GM23248 (cell line): ENCODE results near the gene COL16A1. TPM values are rescaled to one million over a fixed set of nuclear protein-coding genes. Genes with fewer than 3 reads are reported as not detected.

Experiments used
- DNase-seq: peaks from one replicate; pipeline ENCODE4 v3.0.0-alpha.2; 2015
- H2AFZ ChIP-seq: fragments of 200-600 bp; sonication (generic); 2 replicates; pipeline ENCODE4 v1.6.1; 2016; ENCODE audit warnings: antibody characterized with exemption
- H3F3A ChIP-seq: fragments of 200-600 bp; sonication (generic); 2 replicates; pipeline ENCODE4 v1.6.1; 2016; ENCODE audit warnings: mild to moderate bottlenecking, antibody characterized with exemption, mixed run types; ENCODE audit not compliant: insufficient read depth
- H3K27ac ChIP-seq: fragments of 200-600 bp; sonication (generic); 2 replicates; pipeline ENCODE4 v1.5.1; 2016; ENCODE audit warnings: mild to moderate bottlenecking
- H3K27me3 ChIP-seq: fragments of 200-600 bp; sonication (generic); replicated peaks from 2 replicates; pipeline ENCODE4 v1.6.1; 2016; ENCODE audit warnings: mild to moderate bottlenecking; ENCODE audit not compliant: insufficient read depth
- H3K36me3 ChIP-seq: fragments of 200-600 bp; sonication (generic); 2 replicates; pipeline ENCODE4 v1.6.1; 2016; ENCODE audit warnings: low read depth, mild to moderate bottlenecking
- H3K4me1 ChIP-seq: fragments of 200-600 bp; sonication (generic); 2 replicates; pipeline ENCODE4 v1.6.1; 2016; ENCODE audit warnings: mild to moderate bottlenecking; ENCODE audit not compliant: insufficient read depth
- H3K4me2 ChIP-seq: fragments of 200-600 bp; sonication (generic); one replicate; pipeline ENCODE4 v1.6.1; 2016; ENCODE audit warnings: mild to moderate bottlenecking; ENCODE audit not compliant: unreplicated experiment
- H3K4me3 ChIP-seq: fragments of 200-600 bp; sonication (generic); 2 replicates; pipeline ENCODE4 v1.5.1; 2016; ENCODE audit warnings: mild to moderate bottlenecking
- H3K79me2 ChIP-seq: fragments of 200-600 bp; sonication (generic); 2 replicates; pipeline ENCODE4 v1.6.1; 2016; ENCODE audit warnings: mild to moderate bottlenecking; ENCODE audit not compliant: insufficient read depth
- H3K9ac ChIP-seq: fragments of 200-600 bp; sonication (generic); 2 replicates; pipeline ENCODE4 v1.6.1; 2016; ENCODE audit warnings: mild to moderate bottlenecking
- H3K9me2 ChIP-seq: fragments of 200-600 bp; sonication (generic); 2 replicates; pipeline ENCODE4 v1.6.1; 2016; ENCODE audit warnings: mixed run types, mild to moderate bottlenecking, moderate library complexity; ENCODE audit not compliant: insufficient read depth
- H3K9me3 ChIP-seq: fragments of 200-600 bp; sonication (generic); one replicate; pipeline ENCODE4 v1.6.1; 2017; ENCODE audit warnings: low read depth
- H4K20me1 ChIP-seq: fragments of 200-600 bp; sonication (generic); 2 replicates; pipeline ENCODE4 v1.6.0; 2016; ENCODE audit not compliant: insufficient read depth
- EZH2 ChIP-seq: fragments of 200-600 bp; sonication (generic); IDR thresholded peaks from 2 replicates; pipeline ENCODE4 v1.6.1; 2018; ENCODE audit warnings: antibody characterized with exemption, mild to moderate bottlenecking; ENCODE audit not compliant: insufficient read depth, poor library complexity, severe bottlenecking
- EZH2phosphoT487 ChIP-seq: fragments of 200-600 bp; sonication (generic); IDR thresholded peaks from 2 replicates; pipeline ENCODE4 v1.6.1; 2018; ENCODE audit warnings: antibody characterized with exemption, moderate library complexity, mild to moderate bottlenecking, low read depth; ENCODE audit not compliant: insufficient read depth
- WGBS, 2 experiments: methylation state at CpG; one replicate each; pipeline ENCODE4 v1.1.6; 2015 to 2017; ENCODE audit warnings: low lambda C conversion rate in 2 of 2, low coverage in 1 of 2; ENCODE audit errors: missing lambda C conversion rate in 2 of 2; 5-methylcytosine and 5-hydroxymethylcytosine counted together
- in situ Hi-C: fragments of 300-500 bp; cut with MboI; formaldehyde crosslinking; loops from 2 replicates; pipeline ENCODE4 v1.15.0; 2020
- polyA plus RNA-seq: library from polyadenylated mRNA; unstranded; fragments of >200 nt; fragmentation: Nextera tagmentation; extraction: Ambion mirVana; gene quantifications from 2 replicates; pipeline ENCODE4 v1.2.1, GENCODE V29; 2016
- total RNA-seq: library from RNA; depleted of rRNA; stranded (reverse); fragments of >200 nt; shearing (Covaris generic); gene quantifications from 2 replicates; pipeline ENCODE4 v1.2.3, GENCODE V29; 2014

Gene COL16A1
- total and polyA plus RNA-seq, 2 experiments from 2014 or later: 67.3 to 247 TPM

DNA sequence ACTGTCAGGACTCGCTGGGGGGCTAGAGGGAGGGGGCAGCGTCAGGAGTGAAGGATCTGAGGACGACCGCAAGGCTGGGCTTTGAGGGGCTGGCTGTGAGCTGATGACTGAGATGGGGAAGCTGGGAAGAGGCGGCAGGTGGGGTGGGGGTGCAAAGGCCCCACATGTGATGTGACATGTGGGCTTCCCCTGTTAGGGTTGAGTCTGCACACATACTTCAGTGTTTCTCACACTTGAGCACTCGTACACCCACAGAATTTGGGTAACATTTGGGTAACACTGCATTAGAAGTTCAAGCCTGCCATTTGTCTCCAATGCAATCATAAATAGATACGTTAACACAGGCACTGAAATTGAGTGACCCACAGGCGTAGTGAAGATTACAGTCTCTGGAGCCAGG, 16.2 kb downstream of the COL16A1 start:
- Histone ChIP-seq H3K36me3 (peaks cover 17% of the 10 kb centered on the region; the same call in 1 of the 2 replicates), H3K27ac (no peak overlapping the region)

DNA sequence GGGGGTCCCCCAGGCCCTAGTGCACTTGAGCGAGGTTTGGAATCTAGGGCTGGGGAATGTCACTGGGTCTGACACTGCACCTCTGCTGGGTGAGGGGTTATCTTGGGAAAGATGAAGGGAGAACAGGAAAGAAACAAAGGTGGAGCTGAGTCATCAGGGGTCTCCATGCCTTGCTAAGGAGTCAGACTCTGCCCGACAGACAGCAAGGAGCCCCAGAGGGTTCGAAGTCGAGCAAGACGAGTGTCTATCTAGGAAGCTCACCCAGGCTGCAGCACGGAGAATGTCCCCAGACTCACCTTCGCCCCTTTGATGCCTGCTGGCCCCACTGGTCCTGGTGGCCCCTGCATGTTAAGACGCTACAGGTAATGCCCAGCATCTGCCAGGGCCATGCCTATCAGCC, 18.0 kb downstream of the COL16A1 start:
- no peaks in the 10 kb centered on the region for H4K20me1 ChIP-seq
- H3K9ac ChIP-seq: no peak overlapping the region
- H3K27me3 ChIP-seq: no peaks in the 10 kb centered on the region
- no peaks in the 10 kb centered on the region for H3K79me2 ChIP-seq
- no peak overlapping the region for H2AFZ ChIP-seq
- no peaks in the 10 kb centered on the region for H3K9me2 ChIP-seq
- peaks cover 14% of the 10 kb centered on the region; the same call in 1 of the 2 replicates for H3K36me3 ChIP-seq
- H3K4me1 ChIP-seq: peaks cover 18% of the 10 kb centered on the region
- 96 to 98% methylated on average over 8 of the region's 8 CpGs for WGBS, 2 experiments
- no peak overlapping the region for H3K27ac ChIP-seq
- H3F3A ChIP-seq: no peaks in the 10 kb centered on the region
- no peak for DNase-seq
- no peak overlapping the region for H3K4me2 ChIP-seq
- H3K9me3 ChIP-seq: no peaks in the 10 kb centered on the region
- in situ Hi-C loops: no loop called here
- no peak for TF ChIP-seq EZH2phosphoT487
- TF ChIP-seq EZH2: no peak
- H3K4me3 ChIP-seq: no peak overlapping the region

More for the DNA sequence above, 16.2 kb downstream of the COL16A1 start:
- H2AFZ ChIP-seq: no peak overlapping the region
- H3F3A ChIP-seq: no peaks in the 10 kb centered on the region
- H3K79me2 ChIP-seq: no peaks in the 10 kb centered on the region
- H3K27me3 ChIP-seq: no peaks in the 10 kb centered on the region
- TF ChIP-seq EZH2: no peak
- TF ChIP-seq EZH2phosphoT487: no peak
- no peaks in the 10 kb centered on the region for H3K9me3 ChIP-seq
- H3K4me3 ChIP-seq: no peak overlapping the region
- H3K9ac ChIP-seq: no peak overlapping the region
- no peak for DNase-seq
- H4K20me1 ChIP-seq: no peaks in the 10 kb centered on the region
- in situ Hi-C loops: no loop called here
- no peaks in the 10 kb centered on the region for H3K9me2 ChIP-seq
- peaks cover 18% of the 10 kb centered on the region for H3K4me1 ChIP-seq
- WGBS, 2 experiments: 92 to 96% methylated on average over 7 to 8 of the region's 8 CpGs
- H3K4me2 ChIP-seq: no peak overlapping the region

DNA sequence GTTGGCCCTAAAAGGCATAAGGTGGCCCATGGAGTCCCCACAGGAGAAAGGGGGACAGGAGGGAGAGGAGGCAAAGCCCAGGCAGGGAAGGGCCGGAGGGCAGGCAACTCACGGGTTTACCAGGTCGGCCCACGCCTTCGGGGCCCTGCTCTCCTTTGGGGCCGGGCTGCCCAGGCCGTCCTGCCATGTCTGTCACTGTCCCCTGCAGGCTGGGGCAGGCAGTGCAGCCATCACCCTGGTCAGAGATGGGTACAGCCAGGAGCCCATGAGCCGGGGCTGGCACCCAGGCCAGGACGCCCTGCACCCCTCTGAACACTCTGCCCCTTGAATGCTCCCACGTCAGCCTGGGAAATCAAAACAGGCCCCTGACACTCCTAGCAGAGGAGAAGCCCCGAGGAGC, 19.8 kb downstream of the COL16A1 start:
- Histone ChIP-seq H3K9me2 (no peaks in the 10 kb centered on the region), H3F3A (no peaks in the 10 kb centered on the region), H3K27me3 (no peaks in the 10 kb centered on the region), H3K79me2 (no peaks in the 10 kb centered on the region), H3K9me3 (no peaks in the 10 kb centered on the region), H3K36me3 (peaks cover 14% of the 10 kb centered on the region; the same call in 1 of the 2 replicates), H3K4me2 (no peak overlapping the region), H3K4me1 (peaks cover under 1% of the 10 kb centered on the region; the same call in 1 of the 2 replicates), H3K9ac (no peak overlapping the region), H3K4me3 (no peak overlapping the region), H2AFZ (no peak overlapping the region), H3K27ac (no peak overlapping the region), H4K20me1 (no peaks in the 10 kb centered on the region)
- in situ Hi-C loops: no loop called here
- 91% methylated on average over 8 to 11 of the region's 11 CpGs for WGBS, 2 experiments
- TF ChIP-seq EZH2phosphoT487 (no peak), EZH2 (no peak)
- DNase-seq: no peak

DNA sequence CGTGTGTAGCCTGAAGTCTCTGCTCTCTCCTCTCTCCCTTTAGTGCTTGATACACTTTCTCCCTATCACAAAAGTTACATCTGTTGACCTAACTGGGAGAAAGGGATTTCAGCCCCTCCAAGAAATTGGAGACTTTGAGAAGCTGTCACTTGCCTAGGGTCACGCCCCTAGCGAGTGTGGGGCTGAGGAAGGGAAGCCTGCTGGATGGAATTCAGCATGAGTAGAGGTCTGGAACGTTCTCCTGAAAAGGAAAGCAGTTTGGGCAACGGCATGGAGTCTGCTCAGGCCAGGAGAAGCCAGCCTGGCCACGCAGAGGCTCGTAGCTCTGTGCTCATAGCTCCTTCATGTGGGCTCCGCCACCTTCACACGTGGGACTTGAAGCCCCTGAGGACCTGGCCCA, 22.4 kb downstream of the COL16A1 start:
- H3K9me2 ChIP-seq: no peaks in the 10 kb centered on the region
- WGBS, 2 experiments: 72 to 74% methylated on average over 9 of the region's 9 CpGs
- H3K4me1 ChIP-seq: no peaks in the 10 kb centered on the region
- no peaks in the 10 kb centered on the region for H3K9me3 ChIP-seq
- in situ Hi-C loops: no loop called here
- TF ChIP-seq EZH2phosphoT487 (no peak), EZH2 (no peak)
- H3K36me3 ChIP-seq: peaks cover 10% of the 10 kb centered on the region; the same call in 1 of the 2 replicates
- H3K27ac ChIP-seq: no peak overlapping the region
- H3K4me2 ChIP-seq: no peak overlapping the region
- no peaks in the 10 kb centered on the region for H3K27me3 ChIP-seq
- no peaks in the 10 kb centered on the region for H3F3A ChIP-seq
- H2AFZ ChIP-seq: no peak overlapping the region
- no peaks in the 10 kb centered on the region for H3K79me2 ChIP-seq
- no peaks in the 10 kb centered on the region for H4K20me1 ChIP-seq
- no peak for DNase-seq
- no peak overlapping the region for H3K9ac ChIP-seq
- no peak overlapping the region for H3K4me3 ChIP-seq

DNA sequence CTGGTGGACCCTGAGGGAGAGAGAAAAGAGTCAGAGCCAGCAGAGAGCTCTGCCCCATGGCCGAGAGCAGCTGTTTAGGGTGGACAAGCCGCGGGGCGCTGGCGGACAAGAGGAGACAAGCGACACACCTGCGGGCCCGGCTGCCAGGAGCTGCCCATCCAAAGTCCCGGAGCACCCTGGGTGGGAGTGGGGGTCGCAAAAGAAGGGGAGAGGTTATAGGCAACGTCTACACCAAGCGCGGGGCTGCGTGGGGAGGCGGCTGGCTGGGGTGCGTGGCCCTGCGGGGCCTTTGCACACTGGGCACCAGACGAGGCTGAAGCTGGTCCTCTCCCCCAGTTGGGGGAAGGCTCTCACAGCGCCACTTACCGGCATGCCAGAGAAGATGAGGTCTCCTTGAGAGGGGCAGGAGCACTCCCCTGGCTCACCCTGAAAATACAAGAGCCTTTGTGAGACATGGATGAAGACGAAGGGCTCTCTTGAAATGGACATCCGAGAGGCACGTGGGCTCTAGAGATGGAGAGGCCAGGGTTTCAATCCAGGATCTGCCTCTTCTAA, 24.1 kb downstream of the COL16A1 start:
- Histone ChIP-seq H4K20me1 (no peaks in the 10 kb centered on the region), H3K36me3 (peaks cover 5% of the 10 kb centered on the region; the same call in 1 of the 2 replicates), H3K9ac (no peak overlapping the region), H3K4me1 (no peaks in the 10 kb centered on the region), H2AFZ (no peak overlapping the region), H3K27me3 (no peaks in the 10 kb centered on the region), H3K9me2 (no peaks in the 10 kb centered on the region), H3K79me2 (no peaks in the 10 kb centered on the region), H3K27ac (no peak overlapping the region), H3K4me2 (no peak overlapping the region), H3K4me3 (no peak overlapping the region), H3F3A (no peaks in the 10 kb centered on the region), H3K9me3 (no peaks in the 10 kb centered on the region)
- WGBS, 2 experiments: 85 to 89% methylated on average over 21 to 23 of the region's 23 CpGs
- in situ Hi-C loops: no loop called here
- no peak for TF ChIP-seq EZH2phosphoT487
- DNase-seq: no peak
